Ovary (tissue), 9 donors: Measurements from ENCODE around the gene STPG3. TPM values are rescaled to one million over a fixed set of nuclear protein-coding genes. Genes with fewer than 3 reads are reported as not detected.
A peak's percentile ranks its signal among the peaks of the same experiment; 100 is the strongest.

ENCODE experiments used
- DNase-seq, 5 donors: peaks; one replicate each; pipeline ENCODE4 v3.0.0-alpha.2; 2019 to 2020
- H3K27ac ChIP-seq, 2 donors: fragments of 200-600 bp; one replicate each; pipeline versions ENCODE4 v1.5.1 to v1.8.0; 2019 to 2022
- H3K27me3 ChIP-seq: fragments of 200-600 bp; one replicate; pipeline ENCODE4 v1.8.0; 2022
- H3K36me3 ChIP-seq: fragments of 200-600 bp; sonication (generic); one replicate; pipeline ENCODE4 v1.5.1; 2019
- H3K4me1 ChIP-seq: one replicate; pipeline ENCODE4 v1.8.1; 2013; ENCODE audit warnings: mild to moderate bottlenecking, moderate library complexity; ENCODE audit not compliant: insufficient read depth
- H3K4me3 ChIP-seq: fragments of 200-600 bp; sonication (generic); one replicate; pipeline ENCODE4 v1.5.1; 2017
- H3K9me3 ChIP-seq, 2 donors: fragments of 200-600 bp in 1 of 2; sonication (generic) in 1 of 2; one replicate each; pipeline versions ENCODE4 v1.5.1 to v1.8.1; 2013 to 2019; ENCODE audit warnings: mild to moderate bottlenecking in 1 of 2, moderate library complexity in 1 of 2
- CTCF ChIP-seq, 3 donors: fragments of 450-650 bp in 2 of 3; fragments of 200-600 bp in 1 of 3; IDR thresholded peaks; one replicate each; pipeline versions ENCODE4 v1.5.1 to v1.8.0; 2016 to 2022; ENCODE audit warnings: antibody characterized with exemption in 3 of 3, mild to moderate bottlenecking in 1 of 3
- EP300 ChIP-seq: sonication (generic); formaldehyde crosslinking; IDR thresholded peaks from one replicate; pipeline ENCODE4 v1.6.1; 2017; ENCODE audit warnings: antibody characterized with exemption
- POLR2A ChIP-seq: fragments of 450-650 bp; IDR thresholded peaks from one replicate; pipeline ENCODE4 v1.6.1; 2017; ENCODE audit warnings: antibody characterized with exemption, mild to moderate bottlenecking, moderate library complexity
- WGBS, 3 donors: extraction: QIAGEN DNeasy Blood & Tissue Kit in 1 of 3; methylation state at CpG; one replicate each; pipeline versions ENCODE4 v1.1.5 to v1.1.7; 2013 to 2017; 5-methylcytosine and 5-hydroxymethylcytosine counted together
- intact Hi-C, 4 donors: fragments of 100-400 bp; cut with DNase I; formaldehyde crosslinking; loops; one replicate each; pipeline versions ENCODE4 v1.11.0 to v1.15.1; 2022 to 2023
- polyA plus RNA-seq, 2 donors: library from polyadenylated mRNA; stranded (reverse); fragments of 200-250 nt in 1 of 2; fragments of 350-450 nt in 1 of 2; fragmentation: Illumina TruSeq in 1 of 2; extraction: RNeasy Lipid Tissue Mini Kit (QIAGEN cat#74804) in 1 of 2; gene quantifications; one replicate each; pipeline ENCODE4 v1.2.3, GENCODE V29; 2013 to 2014
- total RNA-seq, 7 donors: library from RNA; depleted of rRNA in 2 of 7; stranded (reverse); fragments of >200 nt in 2 of 7; fragmentation: NEBNext Ultra II Directional in 3 of 7; extraction: Animal tissue kit (Norgen Biotek cat#: 25700) in 3 of 7; gene quantifications; one replicate each; pipeline versions ENCODE4 v1.1.0 to v1.2.4, GENCODE V29; 2016 to 2023
- donor health status: DM: no; HTN: no; CAD: no; lungs with moderate emphysema.
- donor health status: DM: no; HTN: no; CAD: no.
- donor health status: Bipolar disorder and iron deficiency.
- donor health status: DM: yes; HTN: yes; CAD: no.
- donor health status: DM: no; HTN: no; CAD: no.
- donor health status: DM: yes; HTN: yes; CAD: no.

The STPG3 gene
- total and polyA plus RNA-seq, 9 donors = not detected

GRCh38 chr9:137299203-137299565 lies 48.1 kb downstream of the STPG3 start:
- WGBS, 3 donors = 63 to 75% (median 69%) methylated on average over 10 of the region's 10 CpGs
- Histone ChIP-seq H3K4me1 (peaks cover 9% of the 10 kb centered on the region), H3K27ac (no peak overlapping the region)

GRCh38 chr9:137299938-137300337 lies 48.9 kb downstream of the STPG3 start:
- Histone ChIP-seq H3K4me1 (peaks cover 8% of the 10 kb centered on the region), H3K27ac (no peak overlapping the region), H3K4me3 (no peak overlapping the region), H3K9me3 (no peaks in the 10 kb centered on the region), H3K27me3 (peaks cover 7% of the 10 kb centered on the region), H3K36me3 (no peaks in the 10 kb centered on the region)
- intact Hi-C loops = loop anchor here (5.0 to 10.0 kb wide), 5 partner anchors 107 to 225 kb away; partner anchors contain the start of gene ENTPD8 (in 1 of the 4)
- 20 to 32% (median 27%) methylated on average over 16 of the region's 16 CpGs for WGBS, 3 donors
- peak in 1 of 5 donors; percentile 28 for DNase-seq
- TF ChIP-seq CTCF (IDR thresholded peaks at IDR 0.05) = no peak
- no peak for TF ChIP-seq POLR2A
- TF ChIP-seq EP300 = no peak

More at GRCh38 chr9:137299203-137299565, 48.1 kb downstream of the STPG3 start:
- H3K4me3 ChIP-seq = no peak overlapping the region
- intact Hi-C loops = loop anchor here (5.0 to 10.0 kb wide), 4 partner anchors 108 to 226 kb away; partner anchors contain the start of gene ENTPD8 (in 1 of the 4)
- H3K27me3 ChIP-seq = peaks cover 8% of the 10 kb centered on the region
- no peaks in the 10 kb centered on the region for H3K9me3 ChIP-seq
- peak in 2 of 5 donors; percentile 6 to 18 for DNase-seq
- TF ChIP-seq EP300 (no peak), CTCF (IDR thresholded peaks at IDR 0.05) (no peak)
- H3K36me3 ChIP-seq = no peaks in the 10 kb centered on the region

GRCh38 chr9:137300567-137301080 lies 49.5 kb downstream of the STPG3 start:
- 1% methylated on average over 25 of the region's 25 CpGs for WGBS, 3 donors
- H3K4me3 ChIP-seq = peak overlapping the region; percentile 37
- H3K36me3 ChIP-seq = no peaks in the 10 kb centered on the region
- peaks cover 6% of the 10 kb centered on the region for H3K27me3 ChIP-seq
- H3K4me1 ChIP-seq = peaks cover 12% of the 10 kb centered on the region
- TF ChIP-seq EP300 (no peak), CTCF (IDR thresholded peaks at IDR 0.05) (no peak), POLR2A (no peak)
- DNase-seq = peak in 4 of 5 donors; percentile 12 to 40 (median 34)
- no peak overlapping the region for H3K27ac ChIP-seq
- intact Hi-C loops = loop anchor here in 2 of 4 donors (5.0 kb wide), 2 partner anchors 107 to 147 kb away; no protein-coding TSS in a partner anchor
- H3K9me3 ChIP-seq = no peaks in the 10 kb centered on the region

- WGBS, 3 donors = 0 to 1% (median 0%) methylated on average over 53 to 115 of the region's 115 CpGs
- no peaks in the 10 kb centered on the region for H3K36me3 ChIP-seq
- H3K27ac ChIP-seq = no peak overlapping the region
- peaks cover 11% of the 10 kb centered on the region for H3K27me3 ChIP-seq
- intact Hi-C loops = loop anchor here in 2 of 4 donors (5.0 kb wide), 2 partner anchors 106 to 146 kb away; no protein-coding TSS in a partner anchor
- TF ChIP-seq EP300 = no peak
- TF ChIP-seq CTCF (IDR thresholded peaks at IDR 0.05) = peak in 1 of 3 donors; percentile 27
- peaks cover 17% of the 10 kb centered on the region for H3K4me1 ChIP-seq
- H3K9me3 ChIP-seq = no peaks in the 10 kb centered on the region
- peak; percentile 27 to 70 (median 38) for DNase-seq
- H3K4me3 ChIP-seq = peak overlapping the region; percentile 37
Observed at GRCh38 chr9:137301081-137301947, 50.2 kb downstream of the STPG3 start.
